ENCODE measurements around the gene DDIT3. TPM values are rescaled to one million over a fixed set of nuclear protein-coding genes. Genes with fewer than 3 reads are reported as not detected.

Gene DDIT3
- total RNA-seq, 1 experiment from 2014 or later: 14.1 TPM

DNA sequence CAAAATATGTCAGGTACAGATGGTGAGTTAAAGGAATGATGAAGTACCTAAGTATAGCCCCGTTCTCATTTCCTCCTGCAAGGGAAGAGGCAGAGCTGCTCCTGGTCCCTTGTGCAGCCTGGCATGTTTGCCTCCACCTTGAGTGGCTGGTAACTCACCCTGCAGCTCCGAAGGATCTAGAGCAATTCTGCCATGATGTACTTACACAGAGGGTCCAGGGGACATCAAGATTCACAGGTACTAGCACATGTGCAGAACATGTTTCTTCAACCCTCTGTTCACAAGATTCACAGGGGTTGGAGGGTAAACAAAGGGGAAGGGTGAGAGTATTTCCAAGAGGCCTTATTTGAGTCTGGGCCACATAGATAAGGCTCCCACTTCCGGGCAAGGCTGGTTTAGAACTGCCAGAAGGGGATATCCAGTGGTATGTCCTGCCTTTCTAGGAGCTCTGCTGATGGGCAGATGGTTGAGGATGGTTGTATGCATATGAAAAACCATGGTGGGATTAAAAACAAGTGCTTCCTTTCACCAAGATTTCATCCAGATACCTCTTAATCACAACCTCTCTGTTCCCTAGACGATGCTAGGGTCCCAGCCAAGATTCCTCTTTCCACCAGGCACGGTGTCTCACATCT, 18.9 kb upstream of the DDIT3 start:
- Histone ChIP-seq H2AFZ (ENCODE audit: low read length) (no peak overlapping the region), H3K9me3 (ENCODE audit: control insufficient read depth, low read depth, low read length) (no peaks in the 10 kb centered on the region), H2BK5ac (ENCODE audit: insufficient read length, low read length) (no peak overlapping the region), H3K27me3 (ENCODE audit: insufficient read depth, low read length) (no peaks in the 10 kb centered on the region), H2BK20ac (ENCODE audit: low read depth, low read length, poor library complexity, severe bottlenecking) (no peak overlapping the region), H4K91ac (ENCODE audit: insufficient read length, low read depth, low read length) (no peak overlapping the region), H2AK5ac (ENCODE audit: insufficient read length, low read length) (no peak overlapping the region), H4K20me1 (ENCODE audit: control insufficient read depth, insufficient read depth, insufficient read length) (no peaks in the 10 kb centered on the region), H2BK120ac (ENCODE audit: low read depth, low read length, poor library complexity, severe bottlenecking) (no peak overlapping the region), H3K14ac (ENCODE audit: insufficient read depth, low read length) (no peak overlapping the region), H3K79me1 (ENCODE audit: insufficient read depth, low read depth, low read length, poor library complexity, severe bottlenecking) (no peaks in the 10 kb centered on the region), H3K79me2 (ENCODE audit: insufficient read depth, low read length) (no peaks in the 10 kb centered on the region), H4K8ac (replicated peaks; ENCODE audit: insufficient read length, low read depth, low read length) (no peak overlapping the region), H2BK15ac (ENCODE audit: low read depth, low read length) (no peak overlapping the region), H3K27ac (ENCODE audit: insufficient read length, low read depth, low read length) (no peak overlapping the region), H3K9ac (ENCODE audit: extremely low read depth, insufficient read length, low read length) (no peak overlapping the region), H3K4me1 (ENCODE audit: insufficient read depth, low read length) (no peaks in the 10 kb centered on the region; the same call in 1 of the 2 replicates), H3K18ac (ENCODE audit: insufficient read length, low read depth, low read length) (no peak overlapping the region), H3K4me2 (ENCODE audit: insufficient read depth, insufficient read length, low read length) (no peak overlapping the region), H3K23ac (ENCODE audit: insufficient read length, low read depth, low read length) (no peak overlapping the region), H3K56ac (ENCODE audit: insufficient read length, low read depth, low read length) (no peak overlapping the region), H4K5ac (ENCODE audit: insufficient read length, low read depth, low read length) (no peak overlapping the region), H3T11ph (ENCODE audit: low read length) (no peak overlapping the region), H2BK12ac (ENCODE audit: insufficient read length, low read depth, low read length) (no peak overlapping the region), H3K23me2 (ENCODE audit: insufficient read length, low read depth, low read length, poor library complexity, severe bottlenecking) (no peaks in the 10 kb centered on the region), H3K4ac (ENCODE audit: low read depth, low read length) (no peak overlapping the region)
- Mint-ChIP-seq H3K27me3 (ENCODE audit: low read depth) (no peaks in the 10 kb centered on the region), H3K36me3 (ENCODE audit: insufficient read depth in 1 of 3, low read depth in 3 of 3) (peaks cover 5 to 55% (median 48%) of the 10 kb centered on the region in 3 experiments), H3K4me3 (no peak overlapping the region), H3K9me3 (no peaks in the 10 kb centered on the region), H3K27ac (no peak overlapping the region), H3K4me1 (peaks cover 13 to 17% of the 10 kb centered on the region in 2 experiments)
- no peak for DNase-seq
- TF ChIP-seq, protein P1, sequence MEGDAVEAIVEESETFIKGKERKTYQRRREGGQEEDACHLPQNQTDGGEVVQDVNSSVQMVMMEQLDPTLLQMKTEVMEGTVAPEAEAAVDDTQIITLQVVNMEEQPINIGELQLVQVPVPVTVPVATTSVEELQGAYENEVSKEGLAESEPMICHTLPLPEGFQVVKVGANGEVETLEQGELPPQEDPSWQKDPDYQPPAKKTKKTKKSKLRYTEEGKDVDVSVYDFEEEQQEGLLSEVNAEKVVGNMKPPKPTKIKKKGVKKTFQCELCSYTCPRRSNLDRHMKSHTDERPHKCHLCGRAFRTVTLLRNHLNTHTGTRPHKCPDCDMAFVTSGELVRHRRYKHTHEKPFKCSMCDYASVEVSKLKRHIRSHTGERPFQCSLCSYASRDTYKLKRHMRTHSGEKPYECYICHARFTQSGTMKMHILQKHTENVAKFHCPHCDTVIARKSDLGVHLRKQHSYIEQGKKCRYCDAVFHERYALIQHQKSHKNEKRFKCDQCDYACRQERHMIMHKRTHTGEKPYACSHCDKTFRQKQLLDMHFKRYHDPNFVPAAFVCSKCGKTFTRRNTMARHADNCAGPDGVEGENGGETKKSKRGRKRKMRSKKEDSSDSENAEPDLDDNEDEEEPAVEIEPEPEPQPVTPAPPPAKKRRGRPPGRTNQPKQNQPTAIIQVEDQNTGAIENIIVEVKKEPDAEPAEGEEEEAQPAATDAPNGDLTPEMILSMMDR (conservative IDR thresholded peaks at IDR 0.05): no peak
- WGBS (ENCODE audit: extremely low coverage, insufficient read length, low lambda C conversion rate): no CpG with 5 or more reads among the region's 5 CpGs

All from H9 (cell line).